ENCODE data around the gene CDK10.

- no peak for TF ChIP-seq CTCF (conservative IDR thresholded peaks at IDR 0.05; ENCODE audit: low read depth, low read length)
- TF ChIP-seq EZH2 (IDR thresholded peaks at IDR 0.05; ENCODE audit: borderline replicate concordance, low read depth, low read length, poor library complexity, severe bottlenecking) = no peak
Observed at GRCh38 chr16:89710709-89711564, 24.4 kb downstream of the CDK10 start.

Measured in A673 (cell line).